ENCODE data around the gene BNC2. TPM values are rescaled to one million over a fixed set of nuclear protein-coding genes. Genes with fewer than 3 reads are reported as not detected.

Gene BNC2
- total and polyA plus RNA-seq, 2 experiments from 2014 or later, result 19.3 to 20.7 TPM

- no peaks in the 10 kb centered on the region for H3K27me3 ChIP-seq
- no peak overlapping the region for H3K27ac ChIP-seq
- no peak for TF ChIP-seq EZH2 (IDR thresholded peaks at IDR 0.05; ENCODE audit: borderline replicate concordance)
- TF ChIP-seq, protein P1, sequence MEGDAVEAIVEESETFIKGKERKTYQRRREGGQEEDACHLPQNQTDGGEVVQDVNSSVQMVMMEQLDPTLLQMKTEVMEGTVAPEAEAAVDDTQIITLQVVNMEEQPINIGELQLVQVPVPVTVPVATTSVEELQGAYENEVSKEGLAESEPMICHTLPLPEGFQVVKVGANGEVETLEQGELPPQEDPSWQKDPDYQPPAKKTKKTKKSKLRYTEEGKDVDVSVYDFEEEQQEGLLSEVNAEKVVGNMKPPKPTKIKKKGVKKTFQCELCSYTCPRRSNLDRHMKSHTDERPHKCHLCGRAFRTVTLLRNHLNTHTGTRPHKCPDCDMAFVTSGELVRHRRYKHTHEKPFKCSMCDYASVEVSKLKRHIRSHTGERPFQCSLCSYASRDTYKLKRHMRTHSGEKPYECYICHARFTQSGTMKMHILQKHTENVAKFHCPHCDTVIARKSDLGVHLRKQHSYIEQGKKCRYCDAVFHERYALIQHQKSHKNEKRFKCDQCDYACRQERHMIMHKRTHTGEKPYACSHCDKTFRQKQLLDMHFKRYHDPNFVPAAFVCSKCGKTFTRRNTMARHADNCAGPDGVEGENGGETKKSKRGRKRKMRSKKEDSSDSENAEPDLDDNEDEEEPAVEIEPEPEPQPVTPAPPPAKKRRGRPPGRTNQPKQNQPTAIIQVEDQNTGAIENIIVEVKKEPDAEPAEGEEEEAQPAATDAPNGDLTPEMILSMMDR (IDR thresholded peaks at IDR 0.05; ENCODE audit: poor library complexity), result no peak
- no peak for TF ChIP-seq EZH2phosphoT487 (IDR thresholded peaks at IDR 0.05; ENCODE audit: low read depth, severe bottlenecking, unreplicated experiment)
- H3K9me3 ChIP-seq (ENCODE audit: low read depth), result no peaks in the 10 kb centered on the region
- H3K4me1 ChIP-seq (ENCODE audit: insufficient read depth), result no peaks in the 10 kb centered on the region
- H3K9me2 ChIP-seq (replicated peaks; ENCODE audit: insufficient read depth), result no peaks in the 10 kb centered on the region
- H3K4me2 ChIP-seq, result no peak overlapping the region
- H3K4me3 ChIP-seq, result no peak overlapping the region
- no peak for DNase-seq (ENCODE audit: low spot score)
- H2AFZ ChIP-seq, result no peak overlapping the region
- no peaks in the 10 kb centered on the region for H3K36me3 ChIP-seq (replicated peaks; ENCODE audit: insufficient read depth, low read depth)
- peaks cover 9% of the 10 kb centered on the region for H3K79me2 ChIP-seq
- H4K20me1 ChIP-seq (ENCODE audit: insufficient read depth, poor library complexity, severe bottlenecking), result no peaks in the 10 kb centered on the region
- WGBS (ENCODE audit: low lambda C conversion rate, missing lambda C conversion rate), result 33% methylated on average over 2 of the region's 2 CpGs
Observed at GRCh38 chr9:16744394-16744793, 126.1 kb downstream of the BNC2 start.

GRCh38 chr9:16743375-16743774, 127.1 kb downstream of the BNC2 start:
- TF ChIP-seq, protein P1 (IDR thresholded peaks at IDR 0.05; ENCODE audit: poor library complexity), result no peak
- TF ChIP-seq EZH2 (IDR thresholded peaks at IDR 0.05; ENCODE audit: borderline replicate concordance) (no peak), EZH2phosphoT487 (IDR thresholded peaks at IDR 0.05; ENCODE audit: low read depth, severe bottlenecking, unreplicated experiment) (no peak)
- H3K9me3 ChIP-seq (ENCODE audit: low read depth), result no peaks in the 10 kb centered on the region
- no peaks in the 10 kb centered on the region for H4K20me1 ChIP-seq (ENCODE audit: insufficient read depth, poor library complexity, severe bottlenecking)
- 74% methylated on average over 4 of the region's 4 CpGs for WGBS (ENCODE audit: low lambda C conversion rate, missing lambda C conversion rate)
- no peaks in the 10 kb centered on the region for H3K4me1 ChIP-seq (ENCODE audit: insufficient read depth)
- H3K27me3 ChIP-seq, result no peaks in the 10 kb centered on the region
- no peak overlapping the region for H3K27ac ChIP-seq
- no peak for DNase-seq (ENCODE audit: low spot score)
- no peak overlapping the region for H3K4me2 ChIP-seq
- no peaks in the 10 kb centered on the region for H3K9me2 ChIP-seq (replicated peaks; ENCODE audit: insufficient read depth)
- H3K4me3 ChIP-seq, result no peak overlapping the region
- peaks cover 9% of the 10 kb centered on the region for H3K79me2 ChIP-seq
- H3K36me3 ChIP-seq (replicated peaks; ENCODE audit: insufficient read depth, low read depth), result no peaks in the 10 kb centered on the region
- no peak overlapping the region for H2AFZ ChIP-seq

DNA sequence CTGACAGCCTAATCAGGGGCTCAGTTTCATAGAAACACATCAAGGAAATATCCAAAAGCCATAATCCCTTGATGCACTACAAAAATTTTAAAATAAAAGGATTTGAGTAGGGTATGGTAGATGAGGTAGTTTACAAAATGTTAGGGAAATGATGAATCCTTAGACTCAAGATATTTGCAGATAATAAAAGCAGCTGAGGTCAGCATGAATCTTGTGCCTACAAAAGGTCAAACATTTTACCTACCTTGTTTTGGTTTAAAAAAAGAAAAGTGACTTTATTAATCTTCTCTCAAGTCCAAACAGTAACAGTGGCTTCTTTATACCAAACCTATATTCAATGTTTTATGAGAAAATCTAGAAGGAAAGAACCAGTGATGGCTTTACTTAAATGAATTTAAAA, 135.5 kb downstream of the BNC2 start:
- H3K36me3 ChIP-seq (replicated peaks; ENCODE audit: insufficient read depth, low read depth), result no peaks in the 10 kb centered on the region
- H3K27ac ChIP-seq, result no peak overlapping the region
- no peak overlapping the region for H3K4me2 ChIP-seq
- H3K79me2 ChIP-seq, result no peaks in the 10 kb centered on the region
- H3K4me1 ChIP-seq (ENCODE audit: insufficient read depth), result peaks cover 4% of the 10 kb centered on the region
- H3K27me3 ChIP-seq, result peaks cover 13% of the 10 kb centered on the region
- H3K4me3 ChIP-seq, result no peak overlapping the region
- TF ChIP-seq EZH2phosphoT487 (IDR thresholded peaks at IDR 0.05; ENCODE audit: low read depth, severe bottlenecking, unreplicated experiment) (no peak), EZH2 (IDR thresholded peaks at IDR 0.05; ENCODE audit: borderline replicate concordance) (no peak)
- TF ChIP-seq, protein P1 (IDR thresholded peaks at IDR 0.05; ENCODE audit: poor library complexity), result no peak
- H3K9me2 ChIP-seq (replicated peaks; ENCODE audit: insufficient read depth), result no peaks in the 10 kb centered on the region
- DNase-seq (ENCODE audit: low spot score), result no peak
- H4K20me1 ChIP-seq (ENCODE audit: insufficient read depth, poor library complexity, severe bottlenecking), result no peaks in the 10 kb centered on the region
- H3K9me3 ChIP-seq (ENCODE audit: low read depth), result no peaks in the 10 kb centered on the region
- H2AFZ ChIP-seq, result no peak overlapping the region

DNA sequence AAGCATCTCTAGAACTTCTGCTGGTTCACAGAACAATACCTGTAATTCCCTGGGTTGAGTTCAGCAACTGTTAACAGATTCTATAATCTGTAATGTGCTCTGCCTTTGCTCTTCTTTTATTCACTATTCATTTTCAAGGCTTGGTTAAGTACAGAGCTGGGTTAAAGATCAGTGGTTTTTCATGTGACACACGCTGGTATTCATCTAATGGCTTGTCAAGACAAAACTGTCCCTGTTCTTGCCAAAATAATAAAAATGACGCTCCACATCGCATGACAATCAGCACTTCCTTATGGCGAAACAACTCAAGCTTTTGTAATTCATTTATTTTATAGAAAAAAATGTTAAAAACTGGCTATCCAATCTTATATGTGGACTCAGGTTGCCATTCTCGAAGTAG, 137.9 kb downstream of the BNC2 start:
- DNase-seq (ENCODE audit: low spot score), result no peak

More for the DNA sequence above, 137.9 kb downstream of the BNC2 start:
- no peak overlapping the region for H3K4me3 ChIP-seq
- peaks cover 5% of the 10 kb centered on the region for H3K79me2 ChIP-seq
- no peak overlapping the region for H2AFZ ChIP-seq
- H3K9me3 ChIP-seq (ENCODE audit: low read depth), result no peaks in the 10 kb centered on the region
- H4K20me1 ChIP-seq (ENCODE audit: insufficient read depth, poor library complexity, severe bottlenecking), result no peaks in the 10 kb centered on the region
- TF ChIP-seq EZH2 (IDR thresholded peaks at IDR 0.05; ENCODE audit: borderline replicate concordance) (no peak), EZH2phosphoT487 (IDR thresholded peaks at IDR 0.05; ENCODE audit: low read depth, severe bottlenecking, unreplicated experiment) (no peak)
- TF ChIP-seq, protein P1 (IDR thresholded peaks at IDR 0.05; ENCODE audit: poor library complexity), result no peak
- no peak overlapping the region for H3K27ac ChIP-seq
- no peaks in the 10 kb centered on the region for H3K9me2 ChIP-seq (replicated peaks; ENCODE audit: insufficient read depth)
- peaks cover 4% of the 10 kb centered on the region for H3K4me1 ChIP-seq (ENCODE audit: insufficient read depth)
- H3K4me2 ChIP-seq, result no peak overlapping the region
- 84% methylated on average over 5 of the region's 5 CpGs for WGBS (ENCODE audit: low lambda C conversion rate, missing lambda C conversion rate)
- H3K27me3 ChIP-seq, result peaks cover 28% of the 10 kb centered on the region
- H3K36me3 ChIP-seq (replicated peaks; ENCODE audit: insufficient read depth, low read depth), result no peaks in the 10 kb centered on the region
